Activated CD4-positive, alpha-beta memory T cell treated with anti-CD3 and anti-CD28 coated beads for 36 hours (primary cell): Measurements from ENCODE around the gene DMD. TPM values are rescaled to one million over a fixed set of nuclear protein-coding genes. Genes with fewer than 3 reads are reported as not detected.

Source experiments
- CTCF ChIA-PET: fragments of 350-600 bp; sonication (Branson Sonifier 250); formaldehyde crosslinking; loops from one replicate; lab custom pipeline; 2021; ENCODE audit warnings: antibody characterized with exemption, inconsistent platforms; lab: Charles Lee
- POLR2A ChIA-PET: fragments of 350-600 bp; sonication (Branson Sonifier 250); formaldehyde crosslinking; loops from one replicate; lab custom pipeline; 2021; ENCODE audit warnings: antibody characterized with exemption; lab: Charles Lee
- DNase-seq: peaks from one replicate; pipeline ENCODE4 v3.0.0-alpha.2; 2020
- H3K27ac Mint-ChIP-seq: one replicate; pipeline ENCODE4 v1.8.0; 2021; ENCODE audit warnings: mixed read lengths
- H3K27me3 Mint-ChIP-seq: one replicate; pipeline ENCODE4 v1.8.0; 2021; ENCODE audit warnings: mixed read lengths
- H3K36me3 Mint-ChIP-seq: one replicate; pipeline ENCODE4 v1.8.0; 2021; ENCODE audit warnings: mixed read lengths
- H3K4me1 Mint-ChIP-seq: one replicate; pipeline ENCODE4 v1.8.0; 2021; ENCODE audit warnings: low read depth, mixed read lengths
- H3K4me3 Mint-ChIP-seq: one replicate; pipeline ENCODE4 v1.8.0; 2021; ENCODE audit warnings: mild to moderate bottlenecking, mixed read lengths
- H3K9me3 Mint-ChIP-seq: one replicate; pipeline ENCODE4 v1.8.0; 2021; ENCODE audit warnings: mixed read lengths
- intact Hi-C: fragments of 100-400 bp; cut with micrococcal nuclease; formaldehyde crosslinking; loops from one replicate; pipeline ENCODE4 v1.15.1; 2023
- total RNA-seq, 2 experiments: library from RNA; stranded (reverse); gene quantifications; one replicate each; pipeline ENCODE4 v1.2.3, GENCODE V29; 2021

The DMD gene
- total RNA-seq, 2 experiments from 2014 or later = 0.64 to 1.5 TPM

DNA sequence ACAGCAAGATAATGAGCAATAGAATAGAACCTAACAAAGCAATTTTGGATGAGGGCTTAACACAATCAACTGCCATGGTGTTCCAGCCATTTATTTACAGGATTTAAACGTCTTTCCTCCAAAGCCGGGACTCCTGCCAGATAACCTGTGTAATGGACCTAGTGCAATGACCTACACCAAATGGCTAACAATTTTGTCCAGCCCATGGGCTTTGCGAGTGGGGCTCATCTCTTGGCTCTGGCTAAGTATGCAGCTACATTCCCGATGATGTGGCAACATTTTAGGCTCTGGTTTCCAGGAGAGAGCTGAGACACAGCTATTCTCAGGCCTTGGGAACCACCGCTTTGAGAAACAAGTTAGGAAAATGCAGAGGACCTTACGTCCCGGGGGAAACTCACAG, 1317.2 kb downstream of the DMD start:
- no peaks in the 10 kb centered on the region for H3K36me3 Mint-ChIP-seq
- POLR2A ChIA-PET = no interaction called here
- CTCF ChIA-PET = no interaction called here

DNA sequence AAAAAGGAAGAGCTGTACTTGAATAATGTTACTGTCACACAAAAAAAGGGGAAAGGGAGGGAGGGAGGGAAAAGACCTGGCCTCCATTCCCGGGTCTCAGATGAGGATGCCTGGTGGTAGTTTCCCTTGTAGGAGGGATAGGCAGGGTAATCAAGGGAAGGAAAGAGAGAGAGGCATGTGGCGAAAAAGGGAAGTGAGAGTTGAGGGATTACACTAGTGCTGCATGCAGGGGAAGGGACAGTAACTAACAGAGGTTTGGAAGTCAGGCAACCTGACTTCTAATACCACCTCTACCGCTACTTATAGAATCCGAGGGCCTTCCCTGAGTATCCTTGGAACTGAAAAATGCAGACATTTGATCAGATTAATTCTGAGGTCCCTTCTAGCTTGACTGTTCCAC, 1317.8 kb downstream of the DMD start:
- no peaks in the 10 kb centered on the region for H3K9me3 Mint-ChIP-seq
- ChIA-PET POLR2A (no interaction called here), CTCF (no interaction called here)
- H3K27me3 Mint-ChIP-seq = no peaks in the 10 kb centered on the region
- no peaks in the 10 kb centered on the region for H3K4me1 Mint-ChIP-seq
- no peak overlapping the region for H3K4me3 Mint-ChIP-seq
- no peaks in the 10 kb centered on the region for H3K36me3 Mint-ChIP-seq
- DNase-seq = no peak
- intact Hi-C loops = no loop called here
- H3K27ac Mint-ChIP-seq = no peak overlapping the region

More for the DNA sequence above, 1317.2 kb downstream of the DMD start:
- Mint-ChIP-seq H3K27me3 (no peaks in the 10 kb centered on the region), H3K4me3 (no peak overlapping the region), H3K27ac (no peak overlapping the region), H3K4me1 (no peaks in the 10 kb centered on the region), H3K9me3 (no peaks in the 10 kb centered on the region)
- no peak for DNase-seq
- intact Hi-C loops = no loop called here

DNA sequence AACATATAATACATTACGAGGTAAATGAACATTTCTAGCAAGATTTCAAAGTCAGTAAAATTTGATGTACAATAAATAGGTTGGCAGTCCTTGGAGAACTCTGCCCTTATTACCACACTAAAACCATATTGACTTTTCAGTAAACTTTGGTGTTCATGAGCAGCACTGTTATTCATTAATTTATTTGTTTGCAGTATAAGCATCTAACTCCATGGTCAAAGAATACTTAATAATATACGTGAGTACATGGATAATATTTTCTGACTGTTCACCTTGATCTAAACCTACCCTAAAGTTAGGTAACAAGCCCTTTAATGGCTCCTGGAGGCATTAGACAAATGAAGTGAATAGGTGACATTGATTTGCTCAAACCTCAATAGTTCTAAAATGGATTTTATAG, 1322.3 kb downstream of the DMD start:
- Mint-ChIP-seq H3K27ac (no peak overlapping the region), H3K36me3 (no peaks in the 10 kb centered on the region), H3K4me3 (no peak overlapping the region), H3K9me3 (no peaks in the 10 kb centered on the region), H3K27me3 (no peaks in the 10 kb centered on the region), H3K4me1 (no peaks in the 10 kb centered on the region)
- no peak for DNase-seq
- ChIA-PET CTCF (no interaction called here), POLR2A (no interaction called here)
- intact Hi-C loops = no loop called here

DNA sequence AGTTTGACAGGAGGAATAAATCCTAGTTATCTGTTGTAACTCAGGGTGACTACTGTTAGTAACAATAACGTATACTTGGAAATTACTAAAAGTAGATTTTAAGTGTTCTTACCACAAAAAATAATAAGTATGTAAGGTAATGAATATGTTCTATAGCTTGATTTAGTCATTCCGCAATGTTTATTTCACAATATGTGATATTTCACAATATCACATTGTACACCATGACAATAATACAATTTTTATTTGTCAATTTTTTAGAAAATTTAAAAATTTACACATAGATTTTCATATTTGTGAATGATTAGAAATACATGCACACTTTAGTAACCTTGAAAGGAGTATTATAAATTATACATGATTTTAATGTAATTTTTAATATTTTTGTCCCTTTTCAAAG, 1326.8 kb downstream of the DMD start:
- no peaks in the 10 kb centered on the region for H3K4me1 Mint-ChIP-seq
- intact Hi-C loops = no loop called here
- POLR2A ChIA-PET = no interaction called here
- no peaks in the 10 kb centered on the region for H3K9me3 Mint-ChIP-seq
- no peaks in the 10 kb centered on the region for H3K36me3 Mint-ChIP-seq
- DNase-seq = no peak
- no peaks in the 10 kb centered on the region for H3K27me3 Mint-ChIP-seq
- no peak overlapping the region for H3K27ac Mint-ChIP-seq
- H3K4me3 Mint-ChIP-seq = no peak overlapping the region
- CTCF ChIA-PET = no interaction called here

DNA sequence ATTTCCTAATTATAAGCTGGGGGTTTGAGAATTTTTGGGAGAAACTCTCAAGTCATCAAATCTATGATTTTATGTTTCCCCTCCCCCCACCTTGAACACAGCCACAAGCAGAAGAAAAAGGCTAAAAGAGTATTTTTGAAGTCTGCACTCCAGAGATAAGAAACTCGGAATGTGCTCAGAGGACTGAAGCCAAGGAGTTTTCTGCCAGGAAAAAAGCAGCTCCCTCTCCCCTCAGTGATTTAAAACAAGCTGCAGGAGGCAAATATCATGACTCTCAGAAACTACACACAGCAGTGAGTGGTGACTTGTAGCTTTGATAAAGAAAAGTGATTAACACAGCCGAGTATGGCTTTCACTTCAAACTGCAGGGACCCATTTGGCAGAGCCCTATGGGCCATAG, 1339.3 kb downstream of the DMD start:
- ChIA-PET POLR2A (no interaction called here), CTCF (no interaction called here)
- intact Hi-C loops = no loop called here
- Mint-ChIP-seq H3K36me3 (no peaks in the 10 kb centered on the region), H3K27me3 (no peaks in the 10 kb centered on the region), H3K9me3 (no peaks in the 10 kb centered on the region), H3K27ac (no peak overlapping the region), H3K4me3 (no peak overlapping the region), H3K4me1 (no peaks in the 10 kb centered on the region)
- no peak for DNase-seq

DNA sequence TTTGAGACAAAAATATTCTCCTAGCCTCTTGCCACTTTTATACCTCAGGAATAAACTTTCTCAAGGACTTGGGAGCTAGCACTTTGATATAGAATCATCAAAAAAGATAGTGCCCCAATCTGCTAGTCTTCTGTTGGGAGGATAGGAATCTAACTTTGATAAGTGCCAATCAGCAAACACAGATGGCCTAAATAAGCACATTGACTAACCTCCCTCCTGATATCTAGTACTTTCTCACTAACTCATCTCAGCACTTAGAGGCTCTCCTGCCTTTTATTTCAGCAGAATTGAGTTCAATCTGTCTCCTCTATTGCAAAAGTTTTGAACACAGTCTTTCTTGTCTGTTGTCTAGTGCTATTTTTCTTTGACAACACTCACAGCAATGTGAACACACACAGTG, 1341.1 kb downstream of the DMD start:
- H3K27ac Mint-ChIP-seq = no peak overlapping the region
- H3K9me3 Mint-ChIP-seq = no peaks in the 10 kb centered on the region
- H3K4me1 Mint-ChIP-seq = no peaks in the 10 kb centered on the region
- H3K36me3 Mint-ChIP-seq = no peaks in the 10 kb centered on the region
- intact Hi-C loops = no loop called here
- DNase-seq = no peak
- POLR2A ChIA-PET = no interaction called here
- CTCF ChIA-PET = no interaction called here
- no peak overlapping the region for H3K4me3 Mint-ChIP-seq
- no peaks in the 10 kb centered on the region for H3K27me3 Mint-ChIP-seq

DNA sequence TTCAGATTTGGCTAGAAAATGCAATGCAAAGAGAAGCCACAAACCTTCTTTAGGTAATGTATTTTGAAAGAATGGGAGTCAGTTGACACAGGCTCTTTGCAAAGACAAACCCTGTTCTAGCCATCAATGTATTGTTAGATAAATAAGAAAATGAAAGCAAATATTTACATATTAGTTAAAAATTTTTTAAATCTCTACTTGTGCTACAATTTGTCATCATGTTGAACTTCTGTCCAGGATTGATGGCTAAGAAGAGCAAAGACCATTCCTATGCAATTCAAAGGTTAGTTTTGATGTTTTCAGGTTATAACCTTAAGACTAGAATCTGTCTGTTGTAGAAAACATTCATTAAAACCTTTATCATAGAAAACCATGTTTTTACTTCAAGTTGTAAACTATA, 1350.7 kb downstream of the DMD start:
- POLR2A ChIA-PET = no interaction called here
- Mint-ChIP-seq H3K9me3 (no peaks in the 10 kb centered on the region), H3K27me3 (no peaks in the 10 kb centered on the region), H3K4me1 (no peaks in the 10 kb centered on the region), H3K27ac (no peak overlapping the region), H3K4me3 (no peak overlapping the region), H3K36me3 (no peaks in the 10 kb centered on the region)
- intact Hi-C loops = no loop called here
- CTCF ChIA-PET = no interaction called here
- no peak for DNase-seq

DNA sequence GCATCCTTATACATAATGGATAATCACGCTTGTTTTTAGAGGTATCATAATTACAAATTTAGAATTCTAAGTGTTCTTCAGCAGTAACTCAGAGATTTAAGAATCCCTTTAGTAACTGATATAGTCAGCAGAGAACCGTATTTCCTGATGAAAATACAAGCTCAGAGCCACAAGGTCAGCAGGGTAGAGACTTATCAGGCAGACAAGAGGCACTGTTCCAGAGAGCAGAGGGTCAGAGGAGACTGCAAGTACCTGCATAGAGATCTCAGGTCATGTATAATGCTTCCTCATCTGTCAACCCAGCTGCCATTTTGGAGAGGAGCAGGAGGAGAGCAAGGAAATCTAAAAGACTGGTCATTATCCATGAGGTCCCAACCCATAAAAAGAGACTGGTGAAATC, 1352.4 kb downstream of the DMD start:
- Mint-ChIP-seq H3K27me3 (no peaks in the 10 kb centered on the region), H3K4me3 (no peak overlapping the region), H3K27ac (no peak overlapping the region), H3K4me1 (no peaks in the 10 kb centered on the region), H3K36me3 (no peaks in the 10 kb centered on the region), H3K9me3 (no peaks in the 10 kb centered on the region)
- POLR2A ChIA-PET = no interaction called here
- intact Hi-C loops = no loop called here
- DNase-seq = no peak
- CTCF ChIA-PET = no interaction called here

DNA sequence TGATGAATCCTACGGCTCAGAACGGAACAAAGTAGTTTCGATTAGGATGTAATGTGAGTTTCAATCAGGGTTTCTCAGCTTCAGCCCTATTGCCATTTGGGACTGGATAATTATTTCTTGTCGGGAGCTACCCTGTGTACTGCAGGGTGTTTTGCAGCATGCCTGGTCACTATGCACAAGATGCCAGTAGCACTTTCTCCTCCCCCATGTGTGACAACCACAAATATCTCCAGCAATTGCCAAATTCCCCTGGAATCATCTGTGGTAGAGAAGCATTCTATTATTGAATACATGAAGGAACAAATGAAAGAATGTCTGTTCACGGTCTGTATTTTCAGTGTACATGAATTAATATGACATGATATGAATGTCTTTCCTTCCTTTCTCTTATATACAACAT, 1356.6 kb downstream of the DMD start:
- Mint-ChIP-seq H3K4me1 (no peaks in the 10 kb centered on the region), H3K4me3 (no peak overlapping the region)

DNA sequence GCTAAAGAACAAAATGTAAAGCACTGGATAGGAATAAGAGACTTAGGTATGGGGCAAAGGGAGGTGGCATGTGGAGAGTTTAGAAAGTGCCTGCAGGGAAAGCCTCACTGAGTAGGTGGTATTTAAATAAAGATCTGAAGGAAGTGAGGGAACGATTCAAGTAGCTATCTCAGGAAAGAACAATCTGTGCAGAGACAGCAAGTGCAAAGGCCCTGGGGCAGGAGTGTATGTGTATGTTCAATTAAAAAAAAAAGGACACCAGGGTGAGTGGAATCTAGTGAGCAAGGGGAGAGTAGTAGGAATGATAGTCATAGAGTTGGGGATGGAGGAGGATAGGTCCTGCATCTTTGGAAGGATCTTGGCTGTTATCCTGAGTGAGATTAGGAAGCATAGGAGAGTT, 1359.6 kb downstream of the DMD start:
- POLR2A ChIA-PET = no interaction called here
- Mint-ChIP-seq H3K4me1 (no peaks in the 10 kb centered on the region), H3K4me3 (no peak overlapping the region), H3K36me3 (no peaks in the 10 kb centered on the region), H3K27me3 (no peaks in the 10 kb centered on the region), H3K9me3 (peaks cover 3% of the 10 kb centered on the region), H3K27ac (no peak overlapping the region)
- no peak for DNase-seq
- intact Hi-C loops = no loop called here
- CTCF ChIA-PET = no interaction called here

More for the DNA sequence above, 1356.6 kb downstream of the DMD start:
- H3K9me3 Mint-ChIP-seq = peaks cover 3% of the 10 kb centered on the region
- CTCF ChIA-PET = no interaction called here
- H3K27me3 Mint-ChIP-seq = no peaks in the 10 kb centered on the region
- H3K27ac Mint-ChIP-seq = no peak overlapping the region
- POLR2A ChIA-PET = no interaction called here
- DNase-seq = no peak
- H3K36me3 Mint-ChIP-seq = no peaks in the 10 kb centered on the region
- intact Hi-C loops = no loop called here

DNA sequence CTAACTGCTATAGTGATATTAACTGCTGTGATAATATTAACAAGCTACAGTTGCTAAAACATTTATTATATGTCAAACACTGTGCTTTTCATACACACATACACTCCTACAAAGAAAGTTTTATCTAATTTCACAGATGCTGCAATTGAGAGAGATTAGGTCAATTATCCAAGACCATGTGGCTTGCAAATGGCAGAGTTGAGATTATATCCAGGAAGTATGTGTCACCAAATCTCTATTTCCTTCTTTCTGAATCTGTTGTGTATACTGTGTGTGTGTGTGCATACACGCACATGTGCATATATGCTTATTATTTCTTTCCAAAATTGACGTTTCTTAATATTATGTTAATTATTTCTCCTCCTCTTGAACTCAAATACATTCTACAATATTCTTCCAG, 1363.6 kb downstream of the DMD start:
- Mint-ChIP-seq H3K27ac (no peak overlapping the region), H3K4me1 (no peaks in the 10 kb centered on the region), H3K27me3 (no peaks in the 10 kb centered on the region)

DNA sequence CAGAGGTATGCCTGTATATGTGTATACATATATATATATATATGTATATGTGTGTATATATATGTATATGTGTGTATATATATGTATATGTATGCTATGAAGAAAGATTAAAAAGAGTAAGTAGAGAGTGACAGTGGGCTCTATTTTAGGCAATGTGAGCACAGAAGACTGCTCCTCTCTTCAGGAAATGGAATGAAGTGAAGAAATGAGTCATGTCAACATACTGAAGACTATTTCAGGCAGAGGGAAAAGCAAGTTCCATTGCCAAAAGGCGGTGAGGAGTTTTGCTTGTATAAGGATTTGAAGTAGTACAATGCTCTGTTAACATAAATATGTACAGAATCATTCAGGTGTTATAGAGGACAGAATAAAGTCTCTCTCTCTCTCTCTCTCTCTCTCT, 1366.3 kb downstream of the DMD start:
- ChIA-PET CTCF (no interaction called here), POLR2A (no interaction called here)
- no peaks in the 10 kb centered on the region for H3K4me1 Mint-ChIP-seq
- no peaks in the 10 kb centered on the region for H3K27me3 Mint-ChIP-seq
- no peaks in the 10 kb centered on the region for H3K36me3 Mint-ChIP-seq
- intact Hi-C loops = no loop called here
- no peak overlapping the region for H3K4me3 Mint-ChIP-seq
- H3K9me3 Mint-ChIP-seq = no peaks in the 10 kb centered on the region
- DNase-seq = no peak
- no peak overlapping the region for H3K27ac Mint-ChIP-seq

More for the DNA sequence above, 1363.6 kb downstream of the DMD start:
- DNase-seq = no peak
- ChIA-PET POLR2A (no interaction called here), CTCF (no interaction called here)
- no peak overlapping the region for H3K4me3 Mint-ChIP-seq
- peaks cover 3% of the 10 kb centered on the region for H3K9me3 Mint-ChIP-seq
- intact Hi-C loops = no loop called here
- no peaks in the 10 kb centered on the region for H3K36me3 Mint-ChIP-seq

DNA sequence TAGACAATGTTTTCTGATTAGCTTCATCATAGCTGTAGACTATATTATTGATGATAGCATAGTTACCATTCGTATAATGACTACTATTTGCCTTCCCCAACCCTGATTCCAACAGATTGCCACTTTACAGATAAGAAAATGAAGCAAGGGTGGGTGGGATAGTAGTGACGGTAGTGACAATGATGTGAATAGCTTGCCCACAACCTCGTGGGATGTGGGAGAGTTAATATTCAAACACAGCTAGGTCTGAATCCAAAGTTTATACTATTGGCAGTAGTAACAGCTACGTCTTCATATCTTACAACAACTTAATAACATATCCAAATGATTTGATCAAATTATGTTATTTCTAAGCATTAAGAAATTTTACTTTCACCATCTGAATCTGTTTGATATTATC, 1372.7 kb downstream of the DMD start:
- ChIA-PET CTCF (no interaction called here), POLR2A (no interaction called here)
- Mint-ChIP-seq H3K36me3 (no peaks in the 10 kb centered on the region), H3K4me3 (no peak overlapping the region), H3K9me3 (no peaks in the 10 kb centered on the region), H3K27ac (no peak overlapping the region), H3K4me1 (no peaks in the 10 kb centered on the region), H3K27me3 (no peaks in the 10 kb centered on the region)
- intact Hi-C loops = no loop called here
- no peak for DNase-seq
